ENCODE results near the gene ERFL.

The ERFL gene

DNA sequence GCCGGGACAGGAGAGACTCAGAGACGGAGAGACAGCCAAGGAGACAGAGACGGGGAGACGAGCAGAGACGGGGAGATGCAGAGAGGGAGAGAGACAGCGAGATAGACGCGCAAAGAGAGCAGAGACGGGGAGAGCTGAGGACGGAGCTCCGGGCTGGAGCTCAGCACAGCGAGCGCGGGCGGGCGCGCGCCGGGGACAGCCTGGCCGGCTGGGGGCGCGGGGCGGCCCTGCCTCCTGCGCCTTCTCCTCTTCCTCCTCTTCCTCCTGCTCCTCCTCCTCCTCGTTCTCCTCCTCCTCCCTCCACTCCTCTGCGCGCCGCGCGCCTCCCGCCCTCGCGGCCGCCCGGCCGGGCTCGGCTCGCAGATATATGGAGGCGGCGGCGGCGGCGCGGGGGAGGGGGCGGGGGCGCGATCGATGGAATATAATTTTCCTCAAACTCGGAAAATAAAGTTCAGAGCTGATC lies at the start of gene ERFL:
Gene ERFL, minus strand, starts transcription at position 229 of the 463 bp plus-strand sequence. CDS start 15,530 bp downstream, outside the sequence.
- no peak for DNase-seq (ENCODE audit: insufficient read length, low spot score)
- peak; percentile 13 for FAIRE-seq

DNA sequence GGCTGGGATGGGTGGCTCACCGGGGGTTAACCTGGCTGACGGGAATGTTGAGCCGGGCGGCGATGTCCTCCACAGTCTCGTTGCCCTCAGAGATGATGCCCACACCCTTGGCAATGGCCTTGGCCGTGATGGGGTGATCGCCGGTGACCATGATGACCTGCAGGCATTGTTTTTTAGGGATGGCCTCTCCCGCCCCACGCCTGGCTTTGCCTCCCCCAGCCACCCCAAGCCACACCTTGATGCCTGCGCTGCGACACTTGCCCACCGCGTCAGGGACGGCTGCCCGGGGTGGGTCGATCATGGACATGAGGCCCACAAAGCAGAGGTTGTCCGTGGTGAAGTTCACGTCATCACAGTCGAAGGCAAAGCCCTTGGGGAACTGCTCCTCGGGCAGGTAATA lies 49.7 kb upstream of the ERFL start:
- DNase-seq (ENCODE audit: insufficient read length, low spot score) (no peak), FAIRE-seq (no peak)

DNA sequence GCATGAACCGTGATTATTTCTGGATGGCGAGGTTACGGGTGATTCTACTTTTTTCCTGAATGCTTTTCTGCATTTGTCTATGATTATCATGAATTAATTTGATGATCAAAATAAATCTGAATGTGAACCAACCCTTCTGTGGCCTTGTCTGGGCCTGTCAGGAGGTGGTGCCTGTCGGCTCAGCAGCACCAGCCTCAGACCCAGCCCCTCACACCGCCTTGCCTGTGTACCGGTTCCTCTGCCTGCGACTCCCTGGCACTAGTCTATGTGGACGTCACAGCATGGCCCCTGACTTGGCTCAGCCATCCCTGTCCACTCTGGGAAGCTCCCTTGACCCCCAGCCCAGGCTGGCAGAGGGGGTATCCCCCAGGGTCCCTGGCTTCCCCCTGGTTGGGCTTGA lies 46.4 kb upstream of the ERFL start:
- DNase-seq (ENCODE audit: insufficient read length, low spot score) (no peak), FAIRE-seq (no peak)

DNA sequence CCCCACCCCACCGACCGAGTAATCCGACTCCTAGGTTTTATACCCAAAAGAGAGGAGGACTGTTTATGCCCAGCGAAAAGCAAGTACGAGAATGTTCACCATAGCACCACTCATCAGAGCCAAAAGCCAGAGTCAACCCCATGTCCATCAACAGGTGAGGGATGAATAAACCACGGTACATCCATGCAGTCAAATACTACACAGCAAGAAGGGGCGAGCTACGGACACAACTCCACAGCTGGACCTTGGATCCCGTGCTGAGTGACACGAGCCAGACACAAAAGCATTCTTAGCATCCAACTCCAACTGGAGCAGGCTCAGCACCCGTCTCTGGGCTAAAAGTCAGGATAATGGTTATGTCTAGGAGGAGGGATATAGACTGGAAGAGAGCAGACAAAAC lies 43.1 kb upstream of the ERFL start:
- FAIRE-seq (no peak), DNase-seq (ENCODE audit: insufficient read length, low spot score) (no peak)

DNA sequence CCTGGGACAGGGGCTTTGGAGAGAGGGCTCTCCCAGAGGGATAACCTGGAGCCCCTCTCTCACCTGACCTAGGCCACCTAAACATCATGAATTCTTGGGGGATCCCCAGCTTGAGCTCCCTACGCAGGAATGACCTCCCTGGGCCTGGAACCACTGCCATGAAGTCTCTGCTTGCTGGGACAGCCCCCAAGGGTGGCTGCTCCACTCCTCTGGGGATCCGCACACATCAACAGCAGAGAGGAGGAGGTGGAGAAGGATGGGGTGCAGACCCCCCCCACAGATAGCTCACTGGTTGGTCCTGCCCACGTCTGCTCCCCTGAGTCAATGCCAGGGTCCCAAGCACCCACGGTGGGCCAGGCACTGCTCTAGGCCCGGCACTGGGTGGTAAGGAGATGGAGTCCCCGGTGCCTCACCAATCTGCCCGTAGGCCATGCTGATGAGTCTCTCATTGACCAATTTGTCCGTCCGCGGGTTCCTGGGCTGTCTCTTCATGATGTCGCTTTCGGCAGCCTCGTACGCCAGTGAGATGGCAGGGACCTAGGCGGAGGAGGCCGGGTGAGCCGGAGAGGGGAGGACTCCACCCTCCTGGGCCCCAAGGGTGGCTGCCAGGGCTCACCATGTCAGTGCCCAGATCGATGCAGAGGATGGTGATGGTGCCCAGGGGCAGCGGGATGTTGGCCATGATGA lies 41.7 kb upstream of the ERFL start:
- FAIRE-seq = no peak

DNA sequence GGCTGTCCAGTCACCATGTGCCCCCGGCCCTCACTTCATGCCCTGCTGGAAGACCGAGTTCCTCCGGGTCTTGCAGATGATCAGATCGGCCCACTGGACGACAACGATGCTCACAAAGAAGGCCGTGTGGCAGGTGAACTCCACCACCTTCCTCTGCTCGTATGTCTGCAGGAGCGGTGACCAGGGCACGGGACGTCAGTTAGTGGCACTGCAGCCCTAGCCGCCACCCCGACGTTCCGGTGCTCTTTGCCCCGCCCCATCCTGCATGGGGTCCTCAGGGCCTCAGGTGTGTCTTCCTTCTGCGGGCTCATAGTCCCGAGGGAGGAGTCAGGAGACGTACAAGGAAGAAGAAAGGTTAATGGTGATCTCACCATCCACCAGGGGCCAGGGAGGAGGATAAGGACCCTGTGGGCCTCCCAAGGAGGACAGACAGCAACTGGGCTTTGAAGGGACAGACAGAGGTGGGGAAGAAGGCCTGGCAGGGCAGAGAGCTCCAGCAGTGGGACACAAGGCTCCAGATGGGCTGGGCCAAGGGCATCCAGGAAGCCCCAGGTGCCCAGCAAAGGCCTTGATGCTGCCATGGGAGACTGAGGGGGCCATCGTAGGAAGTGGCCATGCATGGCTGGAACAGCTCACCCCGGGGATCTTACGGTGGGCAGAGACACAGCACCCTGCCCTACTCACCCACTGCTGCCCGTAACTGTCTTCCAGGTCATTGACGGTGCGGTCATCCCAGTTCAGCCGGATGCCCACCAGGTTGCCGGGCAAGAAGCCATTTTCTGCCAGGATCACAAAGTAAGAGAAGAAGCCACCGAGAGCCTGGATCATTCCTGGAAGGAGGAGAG lies 40.7 kb upstream of the ERFL start:
- DNase-seq (ENCODE audit: insufficient read length, low spot score) (no peak), FAIRE-seq (no peak)

More for the DNA sequence above, 41.7 kb upstream of the ERFL start:
- no peak for DNase-seq (ENCODE audit: insufficient read length, low spot score)

DNA sequence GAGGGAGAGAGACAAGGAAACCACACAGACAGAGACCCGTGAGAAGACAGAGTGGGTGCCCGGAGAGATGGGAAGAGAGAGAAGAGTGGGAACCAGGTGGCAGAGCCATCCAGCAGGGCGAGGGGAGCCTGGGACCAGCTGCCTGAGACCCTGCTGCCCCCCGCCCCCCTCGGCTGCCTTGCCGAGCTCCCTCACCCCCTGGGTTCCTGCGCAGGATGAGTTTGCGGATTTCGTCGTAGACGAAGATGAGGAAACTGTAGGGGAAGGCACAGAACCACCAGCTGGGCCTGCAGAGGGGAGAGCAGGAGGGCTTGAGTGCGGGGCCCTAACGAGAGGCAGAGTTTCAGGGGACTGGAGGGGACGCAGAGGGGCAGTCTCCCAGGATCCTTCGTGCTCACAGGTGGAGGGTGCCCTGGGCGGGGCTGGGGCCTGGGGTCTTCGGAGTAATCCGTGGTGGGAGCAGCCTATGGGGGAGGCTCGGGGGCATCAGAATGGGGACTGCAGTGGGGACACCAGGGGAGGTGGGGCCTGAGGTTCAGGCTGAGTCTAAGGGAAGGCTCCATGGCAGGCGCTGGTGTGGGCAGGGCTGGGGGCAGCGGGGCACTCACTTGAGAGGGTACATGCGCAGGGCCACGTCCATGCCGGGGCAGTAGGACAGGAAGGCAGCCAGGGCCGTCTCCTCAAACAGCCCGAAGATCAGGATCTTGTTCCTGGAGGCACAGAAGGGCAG lies 39.0 kb upstream of the ERFL start:
- DNase-seq (ENCODE audit: insufficient read length, low spot score) = no peak
- no peak for FAIRE-seq

DNA sequence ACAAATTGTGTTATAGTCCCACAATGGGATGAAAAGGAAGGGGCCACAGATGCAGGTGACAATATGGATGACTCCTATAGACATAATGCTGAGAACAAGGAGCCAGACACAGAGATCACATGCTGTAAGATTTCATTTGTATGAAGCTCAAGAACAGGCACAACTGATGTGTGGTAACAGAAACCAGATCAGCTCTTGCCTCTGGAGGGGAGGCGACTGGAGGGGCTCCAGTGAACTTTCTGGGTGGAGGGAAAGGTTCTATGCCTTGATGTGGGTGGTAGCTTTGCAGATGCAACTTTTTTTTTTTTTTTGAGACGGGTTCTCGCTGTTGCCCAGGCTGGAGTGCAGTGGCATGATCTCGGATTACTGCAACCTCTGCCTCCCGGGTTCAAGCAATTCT lies 36.9 kb upstream of the ERFL start:
- DNase-seq (ENCODE audit: insufficient read length, low spot score) = no peak
- no peak for FAIRE-seq

DNA sequence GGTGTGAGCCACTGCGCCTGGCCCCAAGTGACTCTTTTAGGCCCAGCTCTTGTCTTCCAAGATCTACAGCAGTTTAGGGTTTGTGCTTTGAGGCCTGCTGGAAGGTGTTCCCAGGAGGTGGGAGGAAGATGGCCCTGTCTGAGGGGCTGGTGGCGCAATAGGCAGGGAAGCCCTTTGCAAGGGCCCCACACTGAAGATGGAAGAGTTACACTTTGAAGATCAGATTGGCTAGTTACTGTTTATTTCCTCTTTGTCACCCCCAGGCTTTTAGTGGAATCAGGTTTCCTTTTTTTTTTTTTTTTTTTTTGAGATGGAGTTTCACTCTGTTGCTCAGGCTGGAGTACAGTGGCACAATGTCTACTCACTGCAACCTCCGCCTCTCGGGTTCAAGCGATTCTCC lies 32.7 kb upstream of the ERFL start:
- FAIRE-seq = no peak
- no peak for DNase-seq (ENCODE audit: insufficient read length, low spot score)

DNA sequence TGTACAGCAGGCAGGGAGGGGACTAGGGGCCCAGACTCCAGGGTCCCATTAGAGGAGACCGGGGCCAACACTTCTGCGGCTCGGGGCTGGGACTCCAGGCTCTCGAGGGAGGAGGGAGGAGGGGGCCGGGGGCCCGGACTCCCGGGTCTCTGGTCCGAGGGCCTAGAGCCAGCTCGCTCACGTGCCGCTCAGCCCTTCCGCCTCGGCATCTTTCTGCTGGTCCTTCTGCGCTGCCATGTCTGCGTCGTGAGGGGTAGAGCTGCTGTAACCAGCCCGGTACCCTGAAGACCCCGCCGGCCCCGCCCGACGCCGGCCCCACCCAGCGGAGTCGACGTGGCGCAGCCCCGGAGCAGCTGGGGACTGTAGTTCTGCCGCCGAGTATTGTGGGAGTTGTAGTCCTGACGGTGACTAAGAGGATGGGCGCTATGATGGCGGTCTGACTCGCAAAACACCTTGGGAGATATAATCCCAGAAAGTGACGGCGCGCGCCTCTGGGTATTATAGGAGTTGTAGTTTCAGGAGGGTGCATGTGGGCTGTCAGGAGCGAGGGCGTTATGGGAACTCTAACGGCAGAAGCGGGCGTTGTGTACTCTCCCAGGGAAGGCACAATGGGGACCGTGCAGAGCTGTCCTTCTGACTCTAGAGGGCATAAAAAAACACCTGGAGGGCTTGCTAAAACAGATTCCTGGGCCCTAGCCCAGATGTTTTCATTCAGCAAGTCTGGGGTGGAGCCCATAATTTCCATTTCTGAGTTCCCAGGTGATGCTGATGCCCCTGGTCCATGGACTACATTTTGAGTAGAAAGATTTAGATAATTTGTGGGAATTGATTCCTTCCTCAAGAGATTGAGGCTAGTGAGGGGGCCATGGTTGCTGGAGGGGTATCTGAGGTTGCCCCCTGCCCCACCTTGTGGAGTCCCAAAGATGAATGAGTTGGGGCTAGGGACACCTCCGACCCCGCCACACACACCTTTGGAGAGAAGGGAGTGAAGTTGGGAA lies 31.1 kb upstream of the ERFL start, which contains the start of gene RABAC1:
Gene RABAC1, minus strand, starts transcription at position 266 of the 998 bp plus-strand sequence. Its CDS starts 29 bp downstream, at position 237.
- peak; percentile 86 for FAIRE-seq

DNA sequence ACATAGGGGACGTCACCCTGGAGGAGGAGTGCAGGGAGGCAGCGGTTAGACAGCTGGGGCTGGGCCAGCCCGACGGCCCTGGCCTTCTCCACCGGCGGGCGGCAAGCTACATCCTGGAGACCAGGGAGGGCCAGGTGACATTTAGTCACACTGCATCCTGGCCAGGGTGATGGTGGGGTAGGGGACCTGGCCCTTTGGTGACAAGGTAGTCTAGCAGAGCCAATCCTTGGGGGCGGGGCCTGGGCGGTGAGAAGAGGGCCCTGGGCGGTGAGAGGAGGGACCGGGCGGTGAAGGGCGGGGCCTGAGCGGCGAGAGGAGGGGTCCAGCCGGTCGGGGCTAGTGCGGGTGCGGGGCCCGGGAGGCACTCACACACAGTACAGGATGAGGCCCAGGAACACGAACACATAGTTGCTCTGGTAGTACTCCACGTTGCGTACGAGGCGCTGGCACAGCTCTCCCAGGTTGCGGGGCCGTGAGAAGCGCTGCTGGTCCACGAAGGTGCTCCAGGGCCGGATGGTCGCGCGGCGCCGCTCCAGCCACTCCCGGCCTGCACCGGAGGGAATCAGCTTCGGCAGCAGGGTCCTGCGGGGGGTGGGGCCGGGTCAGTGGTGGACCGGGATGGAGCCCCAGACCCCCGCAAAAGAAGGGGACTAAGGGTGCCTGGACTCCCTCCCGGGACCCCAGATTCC lies 30.3 kb upstream of the ERFL start:
- FAIRE-seq = no peak

More for the DNA sequence above, 31.1 kb upstream of the ERFL start, which contains the start of gene RABAC1:
- DNase-seq (ENCODE audit: insufficient read length, low spot score) = peak; percentile 97

DNA sequence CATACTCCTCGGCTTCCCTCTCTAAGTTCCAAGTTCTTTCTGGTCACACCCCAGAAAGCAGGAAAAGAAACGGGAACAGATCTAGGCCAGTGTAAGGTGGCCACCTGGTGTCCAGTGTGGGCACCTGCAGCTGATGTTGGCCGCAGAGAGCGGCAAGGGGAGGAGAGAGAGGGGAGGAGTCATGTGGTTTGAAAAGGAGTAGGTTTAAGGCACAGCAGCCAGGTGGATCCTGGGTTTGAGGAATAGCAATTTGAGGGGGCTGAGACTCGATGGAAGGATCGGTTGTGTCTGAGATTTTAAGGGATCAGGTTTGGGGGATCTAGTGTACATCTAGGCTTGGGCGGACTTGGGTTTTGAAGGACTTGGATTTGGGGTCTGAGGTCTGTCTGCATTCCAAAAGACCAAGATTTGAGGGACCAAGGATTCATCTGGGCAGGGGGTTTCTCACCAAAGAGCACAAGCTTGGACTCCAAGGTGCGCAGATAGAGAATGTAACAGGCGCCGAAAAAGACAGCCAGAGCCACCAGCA lies 29.7 kb upstream of the ERFL start:
- peak; percentile 85 for DNase-seq (ENCODE audit: insufficient read length, low spot score)
- peak; percentile 89 for FAIRE-seq

More for the DNA sequence above, 30.3 kb upstream of the ERFL start:
- DNase-seq (ENCODE audit: insufficient read length, low spot score) = peak; percentile 73

DNA sequence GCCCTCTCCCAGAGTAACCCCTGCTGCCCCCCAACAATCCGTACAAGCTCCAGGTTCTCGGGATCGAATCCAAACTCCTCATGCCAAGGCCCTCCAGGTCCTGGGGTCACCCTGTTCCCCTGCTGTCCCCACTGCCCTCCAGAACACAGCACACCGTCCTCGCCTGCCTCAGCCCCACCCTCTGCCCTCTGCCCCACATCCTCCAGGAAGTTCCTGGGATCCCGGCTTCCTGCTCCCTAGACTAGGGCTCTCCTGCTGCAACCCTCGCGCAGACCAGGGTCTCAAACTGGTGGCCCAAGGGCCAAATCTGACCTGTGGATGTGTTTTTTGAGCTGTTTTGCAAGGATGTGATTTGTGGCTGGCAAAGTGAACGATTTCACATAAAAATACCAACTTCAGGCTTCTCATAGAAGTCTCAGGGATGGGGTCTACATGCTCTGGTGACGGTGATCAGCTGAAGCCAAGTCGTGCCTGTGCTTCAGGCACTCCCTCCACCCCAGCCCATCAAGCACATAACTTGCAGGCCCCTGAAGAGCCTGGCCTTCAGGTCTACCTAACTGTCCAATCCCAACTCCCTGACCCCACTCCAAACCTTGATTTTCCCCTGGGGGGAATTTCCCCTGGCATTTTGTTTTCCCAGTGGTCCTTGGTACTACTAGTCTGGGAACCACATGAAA lies 29.1 kb upstream of the ERFL start:
- no peak for FAIRE-seq
- no peak for DNase-seq (ENCODE audit: insufficient read length, low spot score)

DNA sequence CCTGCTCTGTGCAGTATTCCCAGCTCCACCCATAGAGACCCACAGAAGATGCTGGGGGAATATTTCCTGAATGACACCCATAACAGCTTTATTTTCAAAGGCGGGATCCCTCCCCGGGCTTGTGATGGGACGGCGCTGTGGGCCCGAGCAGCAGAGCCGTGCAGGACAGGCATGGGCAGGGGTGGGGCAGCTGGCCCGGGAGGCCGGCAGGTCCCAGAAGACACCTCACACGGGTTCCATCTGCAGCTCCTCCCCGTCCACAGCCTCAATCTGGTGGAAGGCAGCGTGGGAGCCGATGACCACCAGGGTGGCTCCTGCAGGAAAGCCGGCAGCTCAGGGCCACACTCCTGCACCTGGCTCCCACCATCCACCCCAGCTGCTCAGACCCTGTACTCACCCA lies 28.4 kb upstream of the ERFL start:
- FAIRE-seq (no peak), DNase-seq (ENCODE audit: insufficient read length, low spot score) (no peak)

DNA sequence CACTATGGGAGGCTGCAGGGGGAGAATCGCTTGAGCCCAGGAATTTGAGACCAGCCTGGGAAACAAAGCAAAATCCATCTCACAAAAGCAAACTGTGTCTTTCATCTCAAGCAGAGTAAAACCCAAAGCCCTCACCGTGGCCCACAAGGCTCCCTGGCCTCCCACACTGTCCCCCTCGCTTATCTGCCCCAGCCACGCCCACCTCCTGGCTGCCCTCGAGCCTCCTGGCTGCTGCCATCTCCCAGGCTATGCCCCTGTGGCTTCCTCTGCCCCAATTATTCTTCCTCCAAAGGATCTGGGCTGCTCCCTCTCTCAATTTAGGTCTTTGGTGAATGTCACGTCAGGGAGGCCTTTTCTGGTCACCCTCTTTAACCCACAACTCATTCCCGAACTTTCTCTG lies 27.3 kb upstream of the ERFL start:
- DNase-seq (ENCODE audit: insufficient read length, low spot score) = no peak
- no peak for FAIRE-seq

DNA sequence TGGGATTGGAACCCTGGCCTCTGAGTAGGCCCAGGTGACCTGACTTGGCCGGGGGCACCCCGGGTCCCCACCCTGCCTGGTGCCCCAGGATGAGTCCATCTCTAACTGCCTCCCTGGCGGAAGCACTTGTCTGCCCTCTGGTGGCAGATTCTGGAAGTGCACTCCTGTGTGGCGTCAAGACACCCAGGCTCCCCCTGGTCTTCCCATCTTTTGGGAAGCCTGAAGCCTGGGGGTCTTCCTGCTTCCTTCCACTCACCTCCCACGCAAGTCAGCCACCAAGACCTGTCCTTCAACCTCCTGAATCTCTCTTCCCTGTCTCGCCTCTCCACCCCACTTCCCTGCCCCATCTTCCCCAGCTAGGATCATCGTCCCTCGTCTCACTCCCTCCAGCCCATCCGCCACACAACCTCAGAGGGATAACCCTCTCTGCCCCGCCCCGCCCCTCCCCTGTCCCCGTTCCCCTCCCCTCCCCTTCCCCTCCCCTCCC lies 23.5 kb upstream of the ERFL start:
- DNase-seq (ENCODE audit: insufficient read length, low spot score) = peak; percentile 88
- peak; percentile 44 for FAIRE-seq

DNA sequence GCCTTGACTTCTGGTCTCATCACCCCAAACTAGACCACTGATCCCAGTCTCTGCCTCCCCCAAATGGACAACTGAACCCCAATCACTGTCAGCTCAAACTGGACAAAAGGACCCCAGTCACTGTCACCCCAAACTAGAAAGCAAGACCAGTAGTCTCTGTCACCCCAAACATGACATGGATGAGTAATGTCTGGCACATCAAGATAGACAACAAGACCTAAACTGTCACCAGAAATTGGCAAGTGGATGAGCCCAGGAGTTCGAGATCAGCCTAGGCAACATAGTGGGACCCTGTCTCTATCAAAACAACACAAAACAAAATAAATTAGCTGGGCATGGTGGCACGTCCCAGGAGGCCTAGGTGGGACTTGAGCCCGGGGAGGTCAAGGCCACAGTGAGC lies 18.8 kb upstream of the ERFL start:
- DNase-seq (ENCODE audit: insufficient read length, low spot score) (no peak), FAIRE-seq (no peak)

DNA sequence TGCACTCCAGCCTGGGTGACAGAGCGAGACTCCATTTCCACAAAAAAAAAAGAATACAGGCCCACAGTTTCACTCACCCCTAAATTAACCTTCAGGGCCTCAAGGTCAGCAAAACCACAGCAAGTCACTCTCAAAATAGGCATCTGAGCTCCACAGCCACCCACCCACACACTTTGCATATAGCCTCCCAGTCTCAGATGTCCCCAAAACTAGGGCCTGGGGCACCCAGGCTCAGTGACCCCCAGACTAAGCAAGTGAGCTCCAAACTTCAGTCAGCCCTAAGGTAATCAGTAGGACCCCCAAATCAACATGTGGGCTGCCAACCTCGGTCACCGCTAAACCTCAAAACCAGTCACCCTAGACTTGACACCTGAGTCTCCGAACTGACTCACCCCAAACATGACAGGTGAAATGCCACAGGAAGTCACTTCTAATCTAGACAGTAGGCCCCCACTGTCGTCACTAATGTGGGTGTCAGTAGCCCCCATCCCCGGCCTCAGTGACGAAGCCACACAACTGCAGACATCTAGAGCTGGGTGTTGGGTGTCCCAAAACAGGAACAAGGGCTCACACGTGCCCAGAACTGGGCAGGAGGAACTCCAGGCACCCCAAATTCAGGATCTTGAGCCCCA lies 17.0 kb upstream of the ERFL start:
- FAIRE-seq (no peak), DNase-seq (ENCODE audit: insufficient read length, low spot score) (no peak)

All from HTR-8/SVneo (cell line).